ENCODE results near the gene NSG1. TPM values are rescaled to one million over a fixed set of nuclear protein-coding genes. Genes with fewer than 3 reads are reported as not detected.

Gene NSG1
- total and polyA plus RNA-seq, 2 experiments from 2014 or later, result 0.31 to 0.86 TPM

DNA sequence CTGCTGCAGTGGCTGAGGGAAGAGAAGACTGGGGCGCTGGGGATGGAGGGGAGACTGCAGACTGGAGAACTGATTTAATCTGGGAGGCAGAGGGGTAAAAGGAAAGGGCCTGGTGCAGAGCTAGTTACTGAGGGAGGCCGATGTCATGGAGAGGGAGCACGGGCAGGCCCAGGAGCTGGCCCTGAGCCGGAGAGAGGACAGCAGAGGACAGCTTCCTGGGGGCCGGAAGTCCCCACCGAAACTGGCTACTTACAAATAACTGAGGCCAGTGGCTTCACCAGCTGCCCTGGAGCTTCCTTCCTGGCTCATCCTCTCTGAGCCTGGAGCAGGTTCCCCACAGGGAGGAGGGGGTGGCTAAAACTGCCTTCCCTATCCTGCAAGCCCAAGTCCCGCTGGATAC lies 26.9 kb downstream of the NSG1 start:
- Histone ChIP-seq H3K79me2 (ENCODE audit: insufficient read depth) (no peaks in the 10 kb centered on the region), H3K9me2 (ENCODE audit: insufficient read depth) (no peaks in the 10 kb centered on the region), H4K20me1 (ENCODE audit: insufficient read depth) (no peaks in the 10 kb centered on the region), H3K36me3 (ENCODE audit: low read depth) (peaks cover 6% of the 10 kb centered on the region; the same call in 1 of the 2 replicates), H3K9me3 (ENCODE audit: low read depth) (no peaks in the 10 kb centered on the region), H3F3A (ENCODE audit: insufficient read depth) (no peaks in the 10 kb centered on the region), H3K4me1 (ENCODE audit: insufficient read depth) (no peaks in the 10 kb centered on the region), H3K4me3 (no peak overlapping the region), H3K9ac (no peak overlapping the region), H3K27me3 (replicated peaks; ENCODE audit: insufficient read depth) (no peaks in the 10 kb centered on the region), H3K4me2 (ENCODE audit: unreplicated experiment) (no peak overlapping the region), H2AFZ (no peak overlapping the region), H3K27ac (no peak overlapping the region)
- 89 to 97% methylated on average over 7 of the region's 7 CpGs for WGBS, 2 experiments (ENCODE audit: low coverage in 1 of 2, low lambda C conversion rate in 2 of 2, missing lambda C conversion rate in 2 of 2)
- no peak for TF ChIP-seq EZH2 (IDR thresholded peaks at IDR 0.05; ENCODE audit: insufficient read depth, poor library complexity, severe bottlenecking)
- TF ChIP-seq EZH2phosphoT487 (IDR thresholded peaks at IDR 0.05; ENCODE audit: insufficient read depth, low read depth), result no peak
- in situ Hi-C loops (cut with MboI), result no loop called here
- DNase-seq, result no peak

DNA sequence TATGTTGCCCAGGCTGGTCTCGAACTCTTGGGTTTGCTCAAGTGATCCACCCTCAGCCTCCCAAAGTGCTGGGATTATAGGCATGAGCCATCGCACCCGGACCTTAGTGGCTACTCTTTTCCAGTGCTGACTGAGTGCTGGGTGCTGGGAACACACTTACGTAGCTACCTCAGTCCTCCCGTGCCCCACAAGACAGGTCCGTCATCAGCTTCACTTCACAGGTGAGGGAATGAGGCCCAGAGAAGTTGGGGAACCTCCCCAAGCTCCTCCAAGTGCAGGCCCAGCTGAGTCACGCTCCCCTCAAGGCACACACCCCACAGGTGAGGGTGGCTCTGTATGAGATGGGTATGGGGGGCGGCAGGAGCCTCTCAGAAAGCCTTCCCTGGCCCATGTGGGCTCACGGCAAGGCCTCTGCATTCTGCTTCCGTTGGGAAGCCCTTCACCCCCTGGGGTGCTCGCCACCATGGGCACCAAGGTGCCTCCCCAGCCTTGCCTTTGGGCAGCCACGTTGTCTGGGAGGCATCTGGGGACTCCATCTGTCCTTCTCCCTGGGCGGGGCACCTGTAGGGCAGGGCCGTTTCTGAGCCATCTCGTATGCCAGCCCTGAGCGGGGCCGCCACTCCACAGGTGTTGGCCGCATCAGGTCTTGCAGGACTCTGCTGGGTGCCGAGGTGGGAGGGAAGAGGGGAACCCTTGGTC lies 28.4 kb downstream of the NSG1 start:
- H3K36me3 ChIP-seq (ENCODE audit: low read depth), result peaks cover 16% of the 10 kb centered on the region; the same call in 1 of the 2 replicates
- WGBS, 2 experiments (ENCODE audit: low coverage in 1 of 2, low lambda C conversion rate in 2 of 2, missing lambda C conversion rate in 2 of 2), result 87 to 90% methylated on average over 17 to 19 of the region's 19 CpGs
- no peaks in the 10 kb centered on the region for H3K9me3 ChIP-seq (ENCODE audit: low read depth)
- no peak for DNase-seq
- no peaks in the 10 kb centered on the region for H3F3A ChIP-seq (ENCODE audit: insufficient read depth)
- in situ Hi-C loops (cut with MboI), result no loop called here
- no peak overlapping the region for H3K27ac ChIP-seq
- H2AFZ ChIP-seq, result no peak overlapping the region
- no peak overlapping the region for H3K4me3 ChIP-seq
- TF ChIP-seq EZH2phosphoT487 (IDR thresholded peaks at IDR 0.05; ENCODE audit: insufficient read depth, low read depth) (no peak), EZH2 (IDR thresholded peaks at IDR 0.05; ENCODE audit: insufficient read depth, poor library complexity, severe bottlenecking) (no peak)
- H3K27me3 ChIP-seq (replicated peaks; ENCODE audit: insufficient read depth), result no peaks in the 10 kb centered on the region
- H3K9me2 ChIP-seq (ENCODE audit: insufficient read depth), result no peaks in the 10 kb centered on the region
- H3K4me2 ChIP-seq (ENCODE audit: unreplicated experiment), result no peak overlapping the region
- no peak overlapping the region for H3K9ac ChIP-seq
- H3K4me1 ChIP-seq (ENCODE audit: insufficient read depth), result no peaks in the 10 kb centered on the region
- H3K79me2 ChIP-seq (ENCODE audit: insufficient read depth), result no peaks in the 10 kb centered on the region
- H4K20me1 ChIP-seq (ENCODE audit: insufficient read depth), result no peaks in the 10 kb centered on the region

DNA sequence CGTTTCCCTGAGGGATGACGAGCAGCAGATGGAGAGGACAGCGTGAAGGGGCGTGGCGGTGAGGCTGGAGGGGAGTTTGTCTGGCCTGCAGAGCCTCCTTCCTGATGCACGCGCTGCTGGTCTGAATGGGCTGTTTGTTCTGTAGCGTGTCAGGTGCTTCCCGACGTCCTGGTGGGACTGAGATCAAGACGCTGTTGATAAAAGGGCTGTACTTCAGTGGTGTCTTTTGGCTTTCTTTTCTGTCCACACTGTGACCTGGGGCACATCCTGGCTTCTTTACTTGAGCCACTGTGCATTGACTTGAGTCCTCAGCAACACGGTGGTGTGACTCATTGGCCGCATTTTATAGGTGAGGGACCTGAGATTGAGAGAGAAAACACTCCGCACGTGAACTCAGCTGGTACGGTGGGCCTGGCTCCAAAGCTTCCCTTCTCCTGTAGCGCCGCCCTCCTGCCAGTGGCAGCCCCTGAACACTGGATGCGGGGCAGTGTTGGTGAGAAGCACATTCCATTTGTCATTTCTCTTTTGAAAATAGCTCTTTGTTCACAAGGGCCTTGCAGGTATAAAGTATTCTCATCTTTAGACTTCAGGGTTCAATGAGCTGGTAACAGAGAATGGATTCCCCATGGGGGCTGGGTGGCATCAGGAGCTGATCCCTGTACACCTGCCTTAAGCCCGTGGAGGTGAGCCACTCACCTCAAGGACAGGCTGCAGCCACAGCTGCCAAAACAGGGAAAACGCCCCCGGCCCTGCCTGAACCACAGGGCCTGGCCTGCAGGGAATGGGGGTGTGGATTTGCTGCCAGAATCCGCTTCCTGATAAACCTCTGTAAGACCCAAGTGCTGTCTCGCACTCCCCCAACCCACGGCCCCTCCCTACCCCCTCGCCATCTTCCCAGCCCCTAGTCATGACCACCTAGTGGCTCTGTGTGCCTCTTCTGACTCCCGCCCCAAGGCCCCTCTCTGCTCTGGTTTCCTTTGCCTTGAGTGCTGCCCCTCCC lies 29.2 kb downstream of the NSG1 start:
- Histone ChIP-seq H3K27me3 (replicated peaks; ENCODE audit: insufficient read depth) (no peaks in the 10 kb centered on the region), H3K4me2 (ENCODE audit: unreplicated experiment) (no peak overlapping the region), H3K4me1 (ENCODE audit: insufficient read depth) (no peaks in the 10 kb centered on the region), H3K4me3 (no peak overlapping the region), H3K36me3 (ENCODE audit: low read depth) (peaks cover 16% of the 10 kb centered on the region; the same call in 1 of the 2 replicates), H3K9me3 (ENCODE audit: low read depth) (no peaks in the 10 kb centered on the region), H3F3A (ENCODE audit: insufficient read depth) (no peaks in the 10 kb centered on the region), H2AFZ (no peak overlapping the region), H3K27ac (no peak overlapping the region), H3K9me2 (ENCODE audit: insufficient read depth) (no peaks in the 10 kb centered on the region), H4K20me1 (ENCODE audit: insufficient read depth) (no peaks in the 10 kb centered on the region), H3K79me2 (ENCODE audit: insufficient read depth) (no peaks in the 10 kb centered on the region), H3K9ac (no peak overlapping the region)
- in situ Hi-C loops (cut with MboI), result no loop called here
- no peak for TF ChIP-seq EZH2phosphoT487 (IDR thresholded peaks at IDR 0.05; ENCODE audit: insufficient read depth, low read depth)
- no peak for TF ChIP-seq EZH2 (IDR thresholded peaks at IDR 0.05; ENCODE audit: insufficient read depth, poor library complexity, severe bottlenecking)
- 90 to 93% methylated on average over 24 to 27 of the region's 27 CpGs for WGBS, 2 experiments (ENCODE audit: low coverage in 1 of 2, low lambda C conversion rate in 2 of 2, missing lambda C conversion rate in 2 of 2)
- DNase-seq, result no peak

DNA sequence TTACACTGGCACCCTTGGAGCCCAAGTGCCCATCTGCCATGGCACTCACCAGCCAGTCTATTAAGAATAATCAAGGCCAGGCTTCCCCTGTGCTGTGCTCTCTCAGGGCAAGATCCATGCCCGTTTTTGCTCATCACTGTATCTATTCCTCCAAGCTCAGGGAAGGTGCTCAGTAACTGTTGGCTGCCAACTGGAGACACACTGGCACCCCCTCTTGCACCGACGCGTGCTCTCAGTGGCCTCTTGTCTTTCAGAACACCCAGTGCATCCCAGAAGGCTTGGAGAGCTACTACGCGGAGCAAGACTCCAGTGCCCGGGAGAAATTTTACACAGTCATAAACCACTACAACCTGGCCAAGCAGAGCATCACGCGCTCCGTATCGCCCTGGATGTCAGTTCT lies 30.1 kb downstream of the NSG1 start:
- in situ Hi-C loops (cut with MboI), result no loop called here
- no peaks in the 10 kb centered on the region for H3K27me3 ChIP-seq (replicated peaks; ENCODE audit: insufficient read depth)
- H3F3A ChIP-seq (ENCODE audit: insufficient read depth), result no peaks in the 10 kb centered on the region
- H2AFZ ChIP-seq, result no peak overlapping the region
- no peak for DNase-seq
- H3K79me2 ChIP-seq (ENCODE audit: insufficient read depth), result no peaks in the 10 kb centered on the region
- no peak overlapping the region for H3K9ac ChIP-seq
- no peaks in the 10 kb centered on the region for H3K4me1 ChIP-seq (ENCODE audit: insufficient read depth)
- no peaks in the 10 kb centered on the region for H3K9me2 ChIP-seq (ENCODE audit: insufficient read depth)
- H3K4me2 ChIP-seq (ENCODE audit: unreplicated experiment), result no peak overlapping the region
- H3K4me3 ChIP-seq, result no peak overlapping the region
- H3K27ac ChIP-seq, result no peak overlapping the region
- no peaks in the 10 kb centered on the region for H3K9me3 ChIP-seq (ENCODE audit: low read depth)
- no peak for TF ChIP-seq EZH2phosphoT487 (IDR thresholded peaks at IDR 0.05; ENCODE audit: insufficient read depth, low read depth)
- TF ChIP-seq EZH2 (IDR thresholded peaks at IDR 0.05; ENCODE audit: insufficient read depth, poor library complexity, severe bottlenecking), result no peak
- peaks cover 21% of the 10 kb centered on the region; the same call in 1 of the 2 replicates for H3K36me3 ChIP-seq (ENCODE audit: low read depth)
- WGBS, 2 experiments (ENCODE audit: low coverage in 1 of 2, low lambda C conversion rate in 2 of 2, missing lambda C conversion rate in 2 of 2), result 97% methylated on average over 11 of the region's 11 CpGs
- no peaks in the 10 kb centered on the region for H4K20me1 ChIP-seq (ENCODE audit: insufficient read depth)

All from GM23248 (cell line).